Kidney epithelial cell (primary cell): ENCODE measurements around the gene TPM1. TPM values are rescaled to one million over a fixed set of nuclear protein-coding genes. Genes with fewer than 3 reads are reported as not detected.
A peak's percentile ranks its signal among the peaks of the same experiment; 100 is the strongest.

Experiments
- DNase-seq: peaks from one replicate; pipeline ENCODE4 v3.0.0-alpha.2; 2010; ENCODE audit warnings: low read depth
- H3K27me3 ChIP-seq: 2 replicates; pipeline ENCODE4 v1.6.0; 2011; ENCODE audit warnings: low read length; ENCODE audit not compliant: control insufficient read depth, insufficient read depth
- H3K36me3 ChIP-seq: 2 replicates; pipeline ENCODE4 v1.5.1; 2011; ENCODE audit warnings: low read length; ENCODE audit not compliant: control insufficient read depth, insufficient read depth
- H3K4me3 ChIP-seq: 2 replicates; pipeline ENCODE4 v1.5.1; 2011; ENCODE audit warnings: low read depth, mild to moderate bottlenecking, control low read depth, low read length
- total RNA-seq: library from RNA; depleted of rRNA; stranded (reverse); fragments of >200 nt; gene quantifications from 2 replicates; pipeline ENCODE4 v1.2.3, GENCODE V29; 2015
- TF ChIP-seq, protein P1 (sequence below): IDR thresholded peaks from 2 replicates; pipeline ENCODE4 v1.5.1; 2011; ENCODE audit warnings: mild to moderate bottlenecking, moderate library complexity, low read length, control low read depth, inconsistent platforms; ENCODE audit not compliant: insufficient read depth, poor library complexity, severe bottlenecking

TPM1 gene
- total RNA-seq, 1 donor from 2014 or later: 847 TPM

DNA sequence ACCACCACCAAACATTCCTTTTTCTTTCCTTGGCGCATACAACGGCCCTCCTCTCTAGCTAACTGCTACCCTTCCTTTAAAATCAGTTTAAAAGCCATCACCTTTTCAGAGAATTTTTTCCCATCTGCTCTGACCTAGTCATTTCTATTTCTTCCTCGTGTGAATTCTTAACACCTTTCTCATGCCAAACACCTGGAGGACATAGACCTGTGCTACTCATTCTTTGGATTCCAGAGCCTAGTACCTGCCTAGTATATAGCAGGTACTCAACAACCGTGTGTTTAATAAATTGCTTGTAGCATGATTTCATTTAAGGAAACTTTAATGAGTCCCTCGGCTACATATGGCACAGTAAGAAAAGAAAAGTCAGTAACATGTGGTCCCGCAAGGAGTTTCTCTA, 2.0 kb upstream of the TPM1 start:
- TF ChIP-seq, protein P1, sequence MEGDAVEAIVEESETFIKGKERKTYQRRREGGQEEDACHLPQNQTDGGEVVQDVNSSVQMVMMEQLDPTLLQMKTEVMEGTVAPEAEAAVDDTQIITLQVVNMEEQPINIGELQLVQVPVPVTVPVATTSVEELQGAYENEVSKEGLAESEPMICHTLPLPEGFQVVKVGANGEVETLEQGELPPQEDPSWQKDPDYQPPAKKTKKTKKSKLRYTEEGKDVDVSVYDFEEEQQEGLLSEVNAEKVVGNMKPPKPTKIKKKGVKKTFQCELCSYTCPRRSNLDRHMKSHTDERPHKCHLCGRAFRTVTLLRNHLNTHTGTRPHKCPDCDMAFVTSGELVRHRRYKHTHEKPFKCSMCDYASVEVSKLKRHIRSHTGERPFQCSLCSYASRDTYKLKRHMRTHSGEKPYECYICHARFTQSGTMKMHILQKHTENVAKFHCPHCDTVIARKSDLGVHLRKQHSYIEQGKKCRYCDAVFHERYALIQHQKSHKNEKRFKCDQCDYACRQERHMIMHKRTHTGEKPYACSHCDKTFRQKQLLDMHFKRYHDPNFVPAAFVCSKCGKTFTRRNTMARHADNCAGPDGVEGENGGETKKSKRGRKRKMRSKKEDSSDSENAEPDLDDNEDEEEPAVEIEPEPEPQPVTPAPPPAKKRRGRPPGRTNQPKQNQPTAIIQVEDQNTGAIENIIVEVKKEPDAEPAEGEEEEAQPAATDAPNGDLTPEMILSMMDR: no peak
- no peaks in the 10 kb centered on the region for H3K27me3 ChIP-seq
- H3K4me3 ChIP-seq: no peak overlapping the region
- peaks cover 2% of the 10 kb centered on the region for H3K36me3 ChIP-seq
- no peak for DNase-seq

DNA sequence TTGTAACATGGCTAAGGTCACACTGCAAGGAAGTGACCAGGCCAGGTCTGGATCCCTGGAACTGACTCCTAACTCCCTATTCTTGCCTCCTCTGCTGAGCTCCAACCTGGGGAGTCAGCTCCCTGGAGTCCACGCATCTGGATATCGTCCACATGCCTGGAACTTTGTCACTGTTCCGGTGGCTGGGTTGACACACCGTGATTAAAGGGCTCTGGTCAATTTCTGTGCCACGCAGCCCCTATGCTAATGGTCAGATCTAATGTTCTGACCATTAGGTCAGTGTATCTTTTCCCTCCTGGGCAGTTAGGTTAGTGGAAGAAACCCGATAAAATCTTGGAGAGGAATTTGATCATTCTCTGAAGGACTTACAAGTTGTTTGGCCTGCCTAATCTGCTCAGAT, 1.6 kb upstream of the TPM1 start:
- no peaks in the 10 kb centered on the region for H3K27me3 ChIP-seq
- DNase-seq: no peak
- H3K4me3 ChIP-seq: no peak overlapping the region
- TF ChIP-seq, protein P1: no peak
- H3K36me3 ChIP-seq: peaks cover 2% of the 10 kb centered on the region

DNA sequence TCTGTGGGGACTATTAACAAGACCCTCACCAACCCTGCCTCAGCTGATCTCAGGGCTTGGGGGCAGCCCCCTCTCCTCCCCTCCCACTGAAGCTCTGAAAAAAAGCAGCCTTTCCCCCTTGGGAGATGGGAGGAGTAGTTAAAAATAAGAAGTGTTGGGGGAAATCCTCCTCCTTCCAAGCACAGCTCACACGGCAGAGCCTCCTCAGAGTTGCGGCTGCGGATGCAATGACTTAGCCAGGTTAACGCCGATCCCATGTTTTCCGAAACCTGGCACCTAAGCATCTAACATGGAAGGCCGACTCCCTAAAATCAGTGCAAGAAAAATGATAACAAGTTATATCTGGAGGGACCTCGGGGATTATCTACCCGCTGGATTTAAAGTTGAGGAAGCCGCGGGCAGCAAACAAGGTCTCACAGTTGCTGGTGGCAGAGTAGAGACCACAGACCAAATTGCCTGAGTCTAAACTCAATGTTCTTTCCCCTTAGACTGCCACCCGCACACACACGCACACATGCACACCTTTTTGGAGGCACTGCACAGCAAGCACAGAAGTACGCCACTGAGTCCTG, 1.1 kb upstream of the TPM1 start:
- Histone ChIP-seq H3K36me3 (peaks cover 2% of the 10 kb centered on the region), H3K27me3 (no peaks in the 10 kb centered on the region), H3K4me3 (peak overlapping the region; percentile 87)
- TF ChIP-seq, protein P1: no peak
- no peak for DNase-seq

DNA sequence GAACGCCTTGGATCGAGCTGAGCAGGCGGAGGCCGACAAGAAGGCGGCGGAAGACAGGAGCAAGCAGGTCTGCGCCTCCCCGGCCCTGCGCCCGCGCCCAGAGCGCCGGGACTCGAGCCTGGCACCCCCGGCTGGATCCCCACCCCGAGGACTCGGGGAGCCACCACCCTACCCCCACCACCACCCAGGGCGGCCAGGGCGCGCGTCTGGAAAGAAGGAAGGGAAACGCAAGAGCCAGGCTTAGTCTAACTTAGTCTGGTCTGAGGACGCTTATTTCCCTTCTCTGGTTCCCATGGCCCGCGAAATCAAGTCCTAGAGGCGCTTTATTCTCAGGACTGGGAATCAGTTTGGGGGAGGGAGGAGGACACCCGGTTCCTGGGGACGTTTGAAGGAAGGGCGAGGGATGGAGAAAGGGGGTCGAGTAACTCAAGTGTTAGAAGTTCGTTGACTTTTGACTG, 359 bp downstream of the TPM1 start:
- TF ChIP-seq, protein P1: no peak
- H3K27me3 ChIP-seq: no peaks in the 10 kb centered on the region
- DNase-seq: no peak
- H3K4me3 ChIP-seq: peak overlapping the region; percentile 87
- peaks cover 3% of the 10 kb centered on the region for H3K36me3 ChIP-seq

DNA sequence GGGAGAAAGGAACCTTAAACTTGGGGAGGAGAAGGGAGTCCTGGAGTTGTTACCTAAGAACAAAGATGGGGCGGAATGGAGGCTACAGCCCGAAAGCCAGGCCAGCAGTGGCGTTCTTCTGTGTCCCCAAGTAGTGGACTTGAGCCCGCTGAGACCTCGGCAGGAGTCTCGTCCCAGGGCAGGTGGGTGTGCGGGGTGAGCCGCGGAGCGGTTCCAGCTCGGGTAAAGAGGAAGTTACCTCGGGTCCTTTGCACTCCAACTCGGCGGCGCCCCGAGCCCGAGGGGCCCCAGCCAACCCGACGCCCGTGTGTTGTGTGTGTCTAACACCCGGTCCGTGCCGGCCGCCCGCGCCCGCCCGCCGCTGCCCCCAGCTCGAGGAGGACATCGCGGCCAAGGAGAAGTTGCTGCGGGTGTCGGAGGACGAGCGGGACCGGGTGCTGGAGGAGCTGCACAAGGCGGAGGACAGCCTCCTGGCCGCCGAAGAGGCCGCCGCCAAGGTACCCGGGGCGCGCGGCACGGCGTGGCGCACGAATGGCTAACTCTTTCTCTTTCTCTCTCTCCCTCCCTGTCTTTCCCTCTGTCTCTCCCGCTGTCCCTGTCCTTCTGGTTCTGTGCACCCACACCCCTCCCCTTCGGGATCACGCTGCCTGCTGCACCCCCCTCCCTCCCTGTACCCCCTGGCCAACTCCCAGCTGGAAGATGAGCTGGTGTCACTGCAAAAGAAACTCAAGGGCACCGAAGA, 959 bp downstream of the TPM1 start:
- TF ChIP-seq, protein P1: no peak
- no peak for DNase-seq
- peak overlapping the region; percentile 87 for H3K4me3 ChIP-seq
- peaks cover 3% of the 10 kb centered on the region for H3K36me3 ChIP-seq
- H3K27me3 ChIP-seq: no peaks in the 10 kb centered on the region
